Measurements from ENCODE around the gene CNTN6. TPM values are rescaled to one million over a fixed set of nuclear protein-coding genes. Genes with fewer than 3 reads are reported as not detected.

The CNTN6 gene
- total and polyA plus RNA-seq, 2 experiments from 2014 or later = not detected

DNA sequence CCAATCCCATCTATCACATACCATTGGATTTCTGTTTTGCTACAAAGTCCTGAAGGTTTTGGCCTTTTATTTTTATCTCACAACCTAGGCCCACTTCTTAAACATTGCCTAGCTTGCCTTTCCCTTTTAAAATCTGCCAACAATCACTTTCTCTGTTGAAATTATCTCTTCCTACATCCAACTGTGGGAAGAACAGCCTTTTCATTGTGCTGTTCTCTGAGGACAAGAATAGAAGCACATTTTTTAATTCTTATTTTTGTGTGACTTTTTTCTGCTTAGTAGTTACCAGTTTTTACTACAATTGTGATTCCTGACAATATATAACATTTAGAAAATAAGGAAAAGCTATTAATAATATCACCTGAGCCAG is 159.2 kb downstream of the CNTN6 start:
- H3K36me3 Mint-ChIP-seq (ENCODE audit: low read depth) = peaks cover 24% of the 10 kb centered on the region

More for the DNA sequence above, 159.2 kb downstream of the CNTN6 start:
- H2AFZ ChIP-seq = no peak overlapping the region
- TF ChIP-seq REST (IDR thresholded peaks at IDR 0.05; ENCODE audit: unreplicated experiment) = no peak
- no peak for TF ChIP-seq NANOG (IDR thresholded peaks at IDR 0.05; ENCODE audit: borderline replicate concordance)
- TF ChIP-seq EZH2 (IDR thresholded peaks at IDR 0.05; ENCODE audit: low read depth, unreplicated experiment) = no peak
- TF ChIP-seq CREB1 (CRISPR knock-in tag; IDR thresholded peaks at IDR 0.05; ENCODE audit: low read depth) = no peak
- TF ChIP-seq, protein P1, sequence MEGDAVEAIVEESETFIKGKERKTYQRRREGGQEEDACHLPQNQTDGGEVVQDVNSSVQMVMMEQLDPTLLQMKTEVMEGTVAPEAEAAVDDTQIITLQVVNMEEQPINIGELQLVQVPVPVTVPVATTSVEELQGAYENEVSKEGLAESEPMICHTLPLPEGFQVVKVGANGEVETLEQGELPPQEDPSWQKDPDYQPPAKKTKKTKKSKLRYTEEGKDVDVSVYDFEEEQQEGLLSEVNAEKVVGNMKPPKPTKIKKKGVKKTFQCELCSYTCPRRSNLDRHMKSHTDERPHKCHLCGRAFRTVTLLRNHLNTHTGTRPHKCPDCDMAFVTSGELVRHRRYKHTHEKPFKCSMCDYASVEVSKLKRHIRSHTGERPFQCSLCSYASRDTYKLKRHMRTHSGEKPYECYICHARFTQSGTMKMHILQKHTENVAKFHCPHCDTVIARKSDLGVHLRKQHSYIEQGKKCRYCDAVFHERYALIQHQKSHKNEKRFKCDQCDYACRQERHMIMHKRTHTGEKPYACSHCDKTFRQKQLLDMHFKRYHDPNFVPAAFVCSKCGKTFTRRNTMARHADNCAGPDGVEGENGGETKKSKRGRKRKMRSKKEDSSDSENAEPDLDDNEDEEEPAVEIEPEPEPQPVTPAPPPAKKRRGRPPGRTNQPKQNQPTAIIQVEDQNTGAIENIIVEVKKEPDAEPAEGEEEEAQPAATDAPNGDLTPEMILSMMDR (conservative IDR thresholded peaks at IDR 0.05; ENCODE audit: low read depth in 2 of 2) = no peak
- TF ChIP-seq STAT1 (IDR thresholded peaks at IDR 0.05; ENCODE audit: unreplicated experiment) = no peak
- TF ChIP-seq, protein P2, sequence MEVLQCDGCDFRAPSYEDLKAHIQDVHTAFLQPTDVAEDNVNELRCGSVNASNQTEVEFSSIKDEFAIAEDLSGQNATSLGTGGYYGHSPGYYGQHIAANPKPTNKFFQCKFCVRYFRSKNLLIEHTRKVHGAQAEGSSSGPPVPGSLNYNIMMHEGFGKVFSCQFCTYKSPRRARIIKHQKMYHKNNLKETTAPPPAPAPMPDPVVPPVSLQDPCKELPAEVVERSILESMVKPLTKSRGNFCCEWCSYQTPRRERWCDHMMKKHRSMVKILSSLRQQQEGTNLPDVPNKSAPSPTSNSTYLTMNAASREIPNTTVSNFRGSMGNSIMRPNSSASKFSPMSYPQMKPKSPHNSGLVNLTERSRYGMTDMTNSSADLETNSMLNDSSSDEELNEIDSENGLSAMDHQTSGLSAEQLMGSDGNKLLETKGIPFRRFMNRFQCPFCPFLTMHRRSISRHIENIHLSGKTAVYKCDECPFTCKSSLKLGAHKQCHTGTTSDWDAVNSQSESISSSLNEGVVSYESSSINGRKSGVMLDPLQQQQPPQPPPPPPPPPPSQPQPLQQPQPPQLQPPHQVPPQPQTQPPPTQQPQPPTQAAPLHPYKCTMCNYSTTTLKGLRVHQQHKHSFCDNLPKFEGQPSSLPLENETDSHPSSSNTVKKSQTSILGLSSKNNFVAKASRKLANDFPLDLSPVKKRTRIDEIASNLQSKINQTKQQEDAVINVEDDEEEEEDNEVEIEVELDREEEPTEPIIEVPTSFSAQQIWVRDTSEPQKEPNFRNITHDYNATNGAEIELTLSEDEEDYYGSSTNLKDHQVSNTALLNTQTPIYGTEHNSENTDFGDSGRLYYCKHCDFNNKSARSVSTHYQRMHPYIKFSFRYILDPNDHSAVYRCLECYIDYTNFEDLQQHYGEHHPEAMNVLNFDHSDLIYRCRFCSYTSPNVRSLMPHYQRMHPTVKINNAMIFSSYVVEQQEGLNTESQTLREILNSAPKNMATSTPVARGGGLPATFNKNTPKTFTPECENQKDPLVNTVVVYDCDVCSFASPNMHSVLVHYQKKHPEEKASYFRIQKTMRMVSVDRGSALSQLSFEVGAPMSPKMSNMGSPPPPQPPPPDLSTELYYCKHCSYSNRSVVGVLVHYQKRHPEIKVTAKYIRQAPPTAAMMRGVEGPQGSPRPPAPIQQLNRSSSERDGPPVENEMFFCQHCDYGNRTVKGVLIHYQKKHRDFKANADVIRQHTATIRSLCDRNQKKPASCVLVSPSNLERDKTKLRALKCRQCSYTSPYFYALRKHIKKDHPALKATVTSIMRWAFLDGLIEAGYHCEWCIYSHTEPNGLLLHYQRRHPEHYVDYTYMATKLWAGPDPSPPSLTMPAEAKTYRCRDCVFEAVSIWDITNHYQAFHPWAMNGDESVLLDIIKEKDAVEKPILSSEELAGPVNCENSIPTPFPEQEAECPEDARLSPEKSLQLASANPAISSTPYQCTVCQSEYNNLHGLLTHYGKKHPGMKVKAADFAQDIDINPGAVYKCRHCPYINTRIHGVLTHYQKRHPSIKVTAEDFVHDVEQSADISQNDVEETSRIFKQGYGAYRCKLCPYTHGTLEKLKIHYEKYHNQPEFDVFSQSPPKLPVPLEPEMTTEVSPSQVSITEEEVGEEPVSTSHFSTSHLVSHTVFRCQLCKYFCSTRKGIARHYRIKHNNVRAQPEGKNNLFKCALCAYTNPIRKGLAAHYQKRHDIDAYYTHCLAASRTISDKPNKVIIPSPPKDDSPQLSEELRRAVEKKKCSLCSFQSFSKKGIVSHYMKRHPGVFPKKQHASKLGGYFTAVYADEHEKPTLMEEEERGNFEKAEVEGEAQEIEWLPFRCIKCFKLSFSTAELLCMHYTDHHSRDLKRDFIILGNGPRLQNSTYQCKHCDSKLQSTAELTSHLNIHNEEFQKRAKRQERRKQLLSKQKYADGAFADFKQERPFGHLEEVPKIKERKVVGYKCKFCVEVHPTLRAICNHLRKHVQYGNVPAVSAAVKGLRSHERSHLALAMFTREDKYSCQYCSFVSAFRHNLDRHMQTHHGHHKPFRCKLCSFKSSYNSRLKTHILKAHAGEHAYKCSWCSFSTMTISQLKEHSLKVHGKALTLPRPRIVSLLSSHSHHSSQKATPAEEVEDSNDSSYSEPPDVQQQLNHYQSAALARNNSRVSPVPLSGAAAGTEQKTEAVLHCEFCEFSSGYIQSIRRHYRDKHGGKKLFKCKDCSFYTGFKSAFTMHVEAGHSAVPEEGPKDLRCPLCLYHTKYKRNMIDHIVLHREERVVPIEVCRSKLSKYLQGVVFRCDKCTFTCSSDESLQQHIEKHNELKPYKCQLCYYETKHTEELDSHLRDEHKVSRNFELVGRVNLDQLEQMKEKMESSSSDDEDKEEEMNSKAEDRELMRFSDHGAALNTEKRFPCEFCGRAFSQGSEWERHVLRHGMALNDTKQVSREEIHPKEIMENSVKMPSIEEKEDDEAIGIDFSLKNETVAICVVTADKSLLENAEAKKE (CRISPR knock-in tag; IDR thresholded peaks at IDR 0.05) = no peak
- no peak for TF ChIP-seq ZNF331 (CRISPR knock-in tag; IDR thresholded peaks at IDR 0.05; ENCODE audit: low read depth)
- H3K27ac Mint-ChIP-seq = no peak overlapping the region
- peaks cover 2% of the 10 kb centered on the region; the same call in 1 of the 2 replicates for H3K9me2 ChIP-seq (ENCODE audit: insufficient read depth)
- no peak for ATAC-seq
- no peaks in the 10 kb centered on the region for H3K27me3 ChIP-seq (ENCODE audit: insufficient read depth)
- H4K20me1 ChIP-seq (replicated peaks; ENCODE audit: insufficient read depth) = no peaks in the 10 kb centered on the region
- no peaks in the 10 kb centered on the region for H3F3A ChIP-seq (replicated peaks; ENCODE audit: low read depth)
- no peaks in the 10 kb centered on the region for H3K36me3 ChIP-seq (ENCODE audit: insufficient read depth)
- H3K4me2 ChIP-seq = no peak overlapping the region
- H3K4me1 ChIP-seq (ENCODE audit: insufficient read depth) = peaks cover 6% of the 10 kb centered on the region; the same call in 1 of the 2 replicates
- no peaks in the 10 kb centered on the region for H3K27me3 Mint-ChIP-seq (ENCODE audit: insufficient read depth, low read depth, poor library complexity)
- H3K4me3 Mint-ChIP-seq = no peak overlapping the region
- no peaks in the 10 kb centered on the region for H3K79me2 ChIP-seq (replicated peaks; ENCODE audit: insufficient read depth)
- DNase-seq (ENCODE audit: low spot score) = no peak
- H3K4me1 Mint-ChIP-seq = no peaks in the 10 kb centered on the region
- H3K4me3 ChIP-seq = no peak overlapping the region
- no peak overlapping the region for H3K27ac ChIP-seq (ENCODE audit: low read depth)
- peaks cover 84% of the 10 kb centered on the region for H3K9me3 Mint-ChIP-seq

Measured in GM23338 (cell line).